Uterine smooth muscle cell (primary cell): ENCODE results near the gene IRS1. TPM values are rescaled to one million over a fixed set of nuclear protein-coding genes. Genes with fewer than 3 reads are reported as not detected.

ENCODE experiments used
- total RNA-seq: library from RNA; depleted of rRNA; stranded (reverse); fragments of >200 nt; gene quantifications from 2 replicates; pipeline ENCODE4 v1.2.3, GENCODE V29; 2014

IRS1 gene, protein sequence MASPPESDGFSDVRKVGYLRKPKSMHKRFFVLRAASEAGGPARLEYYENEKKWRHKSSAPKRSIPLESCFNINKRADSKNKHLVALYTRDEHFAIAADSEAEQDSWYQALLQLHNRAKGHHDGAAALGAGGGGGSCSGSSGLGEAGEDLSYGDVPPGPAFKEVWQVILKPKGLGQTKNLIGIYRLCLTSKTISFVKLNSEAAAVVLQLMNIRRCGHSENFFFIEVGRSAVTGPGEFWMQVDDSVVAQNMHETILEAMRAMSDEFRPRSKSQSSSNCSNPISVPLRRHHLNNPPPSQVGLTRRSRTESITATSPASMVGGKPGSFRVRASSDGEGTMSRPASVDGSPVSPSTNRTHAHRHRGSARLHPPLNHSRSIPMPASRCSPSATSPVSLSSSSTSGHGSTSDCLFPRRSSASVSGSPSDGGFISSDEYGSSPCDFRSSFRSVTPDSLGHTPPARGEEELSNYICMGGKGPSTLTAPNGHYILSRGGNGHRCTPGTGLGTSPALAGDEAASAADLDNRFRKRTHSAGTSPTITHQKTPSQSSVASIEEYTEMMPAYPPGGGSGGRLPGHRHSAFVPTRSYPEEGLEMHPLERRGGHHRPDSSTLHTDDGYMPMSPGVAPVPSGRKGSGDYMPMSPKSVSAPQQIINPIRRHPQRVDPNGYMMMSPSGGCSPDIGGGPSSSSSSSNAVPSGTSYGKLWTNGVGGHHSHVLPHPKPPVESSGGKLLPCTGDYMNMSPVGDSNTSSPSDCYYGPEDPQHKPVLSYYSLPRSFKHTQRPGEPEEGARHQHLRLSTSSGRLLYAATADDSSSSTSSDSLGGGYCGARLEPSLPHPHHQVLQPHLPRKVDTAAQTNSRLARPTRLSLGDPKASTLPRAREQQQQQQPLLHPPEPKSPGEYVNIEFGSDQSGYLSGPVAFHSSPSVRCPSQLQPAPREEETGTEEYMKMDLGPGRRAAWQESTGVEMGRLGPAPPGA (N-terminal part only)
- total RNA-seq, result 21.6 and 22.7 TPM in 2 replicates

DNA sequence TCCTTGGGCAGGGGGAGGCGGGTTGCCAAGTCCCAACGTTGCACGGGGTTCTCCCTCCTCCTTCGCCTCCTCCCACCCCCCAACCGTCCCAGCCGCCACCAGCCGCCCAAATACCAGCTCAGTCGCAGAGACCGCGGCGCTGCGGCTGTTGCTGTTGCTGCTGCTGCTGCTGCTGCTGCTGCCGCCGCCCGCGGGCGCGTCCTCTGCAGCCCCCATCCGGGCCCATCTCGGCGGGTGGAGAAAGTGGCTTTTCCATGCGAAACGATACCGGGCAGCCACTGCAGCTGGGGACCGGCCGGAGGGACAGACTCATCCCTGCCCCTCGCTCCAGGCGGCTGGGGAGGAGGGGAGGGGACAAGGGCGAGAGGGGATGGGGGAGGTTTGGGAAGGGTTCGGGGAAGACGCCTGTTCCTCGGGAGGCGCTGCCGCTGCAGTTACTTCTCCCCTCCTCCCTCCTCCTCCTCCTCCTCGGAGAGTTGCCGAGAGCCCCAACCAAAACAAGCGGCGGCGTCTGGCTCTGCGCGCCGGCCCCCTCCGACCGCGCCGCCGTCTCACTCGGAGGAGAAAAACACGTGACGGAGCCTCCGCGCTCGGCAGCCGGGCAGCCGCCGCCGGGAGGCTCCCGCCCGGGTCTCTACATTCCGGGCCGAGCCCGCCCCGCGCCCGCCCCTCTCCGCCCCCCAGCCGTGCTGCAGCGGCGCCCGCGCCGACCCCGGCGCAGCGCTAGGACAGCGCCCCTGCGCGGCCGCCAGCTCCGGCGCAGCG is at the start of gene IRS1:
TSS of gene IRS1 (minus strand) at position 610 of the 765 bp plus-strand sequence. CDS start 1,082 bp downstream, outside the sequence.

DNA sequence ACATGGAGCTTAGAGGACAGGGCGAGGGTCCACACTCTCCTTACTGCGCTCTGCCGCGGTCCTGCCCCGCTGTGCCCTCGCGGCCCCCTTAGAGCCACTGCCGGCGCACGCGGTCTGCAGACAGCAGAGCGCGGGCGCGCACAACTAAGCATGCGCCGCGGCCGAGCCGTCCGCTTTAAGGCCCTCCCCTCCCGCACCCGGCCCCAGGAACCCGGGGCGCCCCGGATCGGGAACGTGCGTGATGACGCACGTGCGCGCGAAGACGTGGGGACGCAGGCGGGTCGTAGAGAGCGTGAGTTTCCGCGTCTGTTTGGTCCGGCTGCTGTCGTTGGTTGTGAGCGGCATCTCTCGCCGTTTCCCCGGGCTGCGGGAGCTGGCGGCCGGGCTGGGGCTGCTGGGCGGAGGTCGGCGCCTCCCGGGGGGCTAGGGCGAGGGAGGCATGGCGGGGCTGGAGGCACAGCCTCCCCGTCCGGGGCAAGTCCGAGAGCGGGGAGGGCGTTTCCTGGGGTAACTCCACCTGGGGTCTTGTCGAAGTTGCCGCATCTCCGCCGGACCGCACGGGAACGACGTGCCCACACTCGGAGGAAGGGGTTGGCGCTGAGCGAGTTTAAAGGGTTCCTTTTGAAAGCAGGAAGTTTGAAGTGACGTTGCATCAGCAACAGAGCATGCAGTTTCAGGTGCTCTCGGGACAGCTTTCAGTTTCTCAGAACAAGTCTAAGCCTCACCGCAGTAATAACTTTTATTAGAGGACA is 36.4 kb upstream of the IRS1 start, which contains the start of gene RHBDD1:
TSS of gene RHBDD1 (plus strand) at position 259 of the 752 bp plus-strand sequence. CDS start 28,640 bp downstream, outside the sequence.

Other genes starting within 250 kb of the IRS1 start
- gene RHBDD1, start 36.2 kb upstream of the IRS1 start, total RNA-seq, result 17.4 and 44.1 TPM in 2 replicates